GM15510 (cell line): ENCODE data around the gene UNC5CL.

ENCODE experiments used
- POLR2A ChIP-seq: IDR thresholded peaks from 3 replicates; pipeline ENCODE4 v1.6.1; 2011; ENCODE audit warnings: borderline replicate concordance; ENCODE audit not compliant: insufficient read length; ENCODE audit errors: extremely low read depth

The UNC5CL gene

GRCh38 chr6:40977085-40977484, 61.9 kb downstream of the UNC5CL start:
- TF ChIP-seq POLR2A = no peak
